ENCODE measurements around the gene KRTCAP3. TPM values are rescaled to one million over a fixed set of nuclear protein-coding genes. Genes with fewer than 3 reads are reported as not detected.

The KRTCAP3 gene
- total RNA-seq, 1 experiment from 2014 or later: 0.22 TPM

- Histone ChIP-seq H3K36me3 (ENCODE audit: low read depth, low read length) (no peaks in the 10 kb centered on the region; the same call in 1 of the 2 replicates), H3F3A (ENCODE audit: low read length, unreplicated experiment) (no peaks in the 10 kb centered on the region), H3K79me2 (ENCODE audit: low read length) (no peaks in the 10 kb centered on the region), H4K20me1 (ENCODE audit: low read length) (no peaks in the 10 kb centered on the region), H3K27ac (ENCODE audit: low read length) (no peak overlapping the region), H3K4me1 (ENCODE audit: insufficient read depth, low read length) (no peaks in the 10 kb centered on the region), H3K9me3 (ENCODE audit: low read length) (no peaks in the 10 kb centered on the region), H3K9me2 (replicated peaks; ENCODE audit: low read length) (no peaks in the 10 kb centered on the region), H3K9ac (ENCODE audit: low read length) (no peak overlapping the region), H3K4me2 (ENCODE audit: low read length) (no peak overlapping the region), H3K27me3 (ENCODE audit: low read length) (no peaks in the 10 kb centered on the region), H3K4me3 (ENCODE audit: low read length) (no peak overlapping the region), H2AFZ (ENCODE audit: low read length) (no peak overlapping the region)
- TF ChIP-seq EZH2 (IDR thresholded peaks at IDR 0.05; ENCODE audit: low read length, unreplicated experiment): no peak
- 0 out of 2 replicates have a peak, but pooled peaks have one; percentile 17 for TF ChIP-seq CTCF (conservative IDR thresholded peaks at IDR 0.05; ENCODE audit: low read depth, low read length)
- no TSS peak for BruUV-seq (replicated peaks)
- ChIA-PET POLR2A (ENCODE audit: unreplicated experiment) (no interaction called here), CTCF (no interaction called here)
- intact Hi-C loops (cut with micrococcal nuclease): no loop called here
- ATAC-seq: no peak; the same call in 1 of the 2 replicates
- no peak for DNase-seq
Observed at GRCh38 chr2:27453968-27454367, 11.8 kb downstream of the KRTCAP3 start.

- Histone ChIP-seq H3K27ac (ENCODE audit: low read length) (no peak overlapping the region), H3K4me2 (ENCODE audit: low read length) (no peak overlapping the region), H4K20me1 (ENCODE audit: low read length) (no peaks in the 10 kb centered on the region), H3K9ac (ENCODE audit: low read length) (no peak overlapping the region), H3K9me2 (replicated peaks; ENCODE audit: low read length) (no peaks in the 10 kb centered on the region), H3K36me3 (ENCODE audit: low read depth, low read length) (no peaks in the 10 kb centered on the region; the same call in 1 of the 2 replicates), H2AFZ (ENCODE audit: low read length) (no peak overlapping the region), H3K79me2 (ENCODE audit: low read length) (no peaks in the 10 kb centered on the region), H3K4me3 (ENCODE audit: low read length) (no peak overlapping the region), H3F3A (ENCODE audit: low read length, unreplicated experiment) (no peaks in the 10 kb centered on the region), H3K27me3 (ENCODE audit: low read length) (no peaks in the 10 kb centered on the region), H3K4me1 (ENCODE audit: insufficient read depth, low read length) (no peaks in the 10 kb centered on the region), H3K9me3 (ENCODE audit: low read length) (no peaks in the 10 kb centered on the region)
- ChIA-PET CTCF (interaction anchor here (0.5 kb wide), 1 partner anchor 30 kb away, joined by 7 read pairs; no protein-coding TSS in a partner anchor), POLR2A (ENCODE audit: unreplicated experiment) (no interaction called here)
- BruUV-seq (replicated peaks): no TSS peak
- ATAC-seq (no peak), DNase-seq (no peak)
- TF ChIP-seq EZH2 (IDR thresholded peaks at IDR 0.05; ENCODE audit: low read length, unreplicated experiment): no peak
- TF ChIP-seq EZH2phosphoT487 (IDR thresholded peaks at IDR 0.05; ENCODE audit: borderline replicate concordance, low read length): no peak
- TF ChIP-seq CTCF (conservative IDR thresholded peaks at IDR 0.05; ENCODE audit: low read depth, low read length): no peak
- intact Hi-C loops (cut with micrococcal nuclease): no loop called here
Observed at GRCh38 chr2:27461118-27461517, 18.9 kb downstream of the KRTCAP3 start.

GRCh38 chr2:27464443-27464842 lies 22.3 kb downstream of the KRTCAP3 start:
- Histone ChIP-seq H3F3A (ENCODE audit: low read length, unreplicated experiment) (no peaks in the 10 kb centered on the region), H3K9me3 (ENCODE audit: low read length) (no peaks in the 10 kb centered on the region), H4K20me1 (ENCODE audit: low read length) (no peaks in the 10 kb centered on the region), H3K79me2 (ENCODE audit: low read length) (no peaks in the 10 kb centered on the region), H2AFZ (ENCODE audit: low read length) (no peak overlapping the region), H3K27me3 (ENCODE audit: low read length) (no peaks in the 10 kb centered on the region), H3K36me3 (ENCODE audit: low read depth, low read length) (no peaks in the 10 kb centered on the region), H3K4me2 (ENCODE audit: low read length) (no peak overlapping the region), H3K4me1 (ENCODE audit: insufficient read depth, low read length) (no peaks in the 10 kb centered on the region), H3K9ac (ENCODE audit: low read length) (no peak overlapping the region), H3K27ac (ENCODE audit: low read length) (no peak overlapping the region), H3K9me2 (replicated peaks; ENCODE audit: low read length) (no peaks in the 10 kb centered on the region), H3K4me3 (ENCODE audit: low read length) (no peak overlapping the region)
- BruUV-seq (replicated peaks): no TSS peak
- ChIA-PET POLR2A (ENCODE audit: unreplicated experiment) (no interaction called here), CTCF (no interaction called here)
- TF ChIP-seq EZH2 (IDR thresholded peaks at IDR 0.05; ENCODE audit: low read length, unreplicated experiment) (no peak), CTCF (conservative IDR thresholded peaks at IDR 0.05; ENCODE audit: low read depth, low read length) (no peak), EZH2phosphoT487 (IDR thresholded peaks at IDR 0.05; ENCODE audit: borderline replicate concordance, low read length) (no peak)
- no peak for DNase-seq
- ATAC-seq: no peak
- intact Hi-C loops (cut with micrococcal nuclease): no loop called here

Measured in PC-3 (cell line).